Fibroblast of skin of back (primary cell): Measurements from ENCODE around the gene MAN2C1.
"Not testable (repeated sequence)": the region's sequence is repeated elsewhere in the genome, so short reads cannot be mapped to it uniquely, and the experiment has no call there.

Experiments
- DNase-seq: peaks from one replicate; pipeline ENCODE4 v3.0.0-alpha.2; 2013

The MAN2C1 gene

GRCh38 chr15:75360856-75361255, 7.6 kb downstream of the MAN2C1 start:
- DNase-seq: no peak

GRCh38 chr15:75360391-75360790, 8.0 kb downstream of the MAN2C1 start:
- DNase-seq: no peak

GRCh38 chr15:75359537-75360250, 8.7 kb downstream of the MAN2C1 start:
- no peak for DNase-seq

- DNase-seq: no peak
Measured at GRCh38 chr15:75358771-75359536, 9.5 kb downstream of the MAN2C1 start.

- no peak for DNase-seq
Measured at GRCh38 chr15:75357976-75358673, 10.3 kb downstream of the MAN2C1 start.

- no peak for DNase-seq
Measured at GRCh38 chr15:75356517-75356916, 11.9 kb downstream of the MAN2C1 start.

- DNase-seq: no peak
Measured at GRCh38 chr15:75356006-75356405, 12.4 kb downstream of the MAN2C1 start.

GRCh38 chr15:75355369-75355768, 13.0 kb downstream of the MAN2C1 start:
- no peak for DNase-seq

GRCh38 chr15:75354454-75354853, 14.0 kb downstream of the MAN2C1 start:
- no peak for DNase-seq

GRCh38 chr15:75353604-75354003, 14.8 kb downstream of the MAN2C1 start:
- no peak for DNase-seq

GRCh38 chr15:75352186-75353080, 16.0 kb downstream of the MAN2C1 start:
- no peak for DNase-seq

- DNase-seq: no peak
Measured at GRCh38 chr15:75350601-75351361, 17.6 kb downstream of the MAN2C1 start.

- no peak for DNase-seq
Measured at GRCh38 chr15:75349851-75350588, 18.4 kb downstream of the MAN2C1 start.

- not testable (repeated sequence) for DNase-seq
Measured at GRCh38 chr15:75349351-75349669, 19.1 kb downstream of the MAN2C1 start.

GRCh38 chr15:75348562-75349350, 19.7 kb downstream of the MAN2C1 start:
- DNase-seq: no peak

GRCh38 chr15:75348034-75348561, 20.3 kb downstream of the MAN2C1 start:
- DNase-seq: no peak

- DNase-seq: no peak
Measured at GRCh38 chr15:75347222-75348033, 21.0 kb downstream of the MAN2C1 start.

- DNase-seq: no peak
Measured at GRCh38 chr15:75346796-75347221, 21.6 kb downstream of the MAN2C1 start, which contains the start of gene NEIL1. NEIL1 (plus strand) TSS chr15:75347039; CDS start chr15:75348906, 1,867 bp downstream.

- not testable (repeated sequence) for DNase-seq
Measured at GRCh38 chr15:75343953-75344352, 24.5 kb downstream of the MAN2C1 start.
